Fibroblast of skin of back (primary cell): ENCODE data around the gene EDEM1.
A peak's percentile ranks its signal among the peaks of the same experiment; 100 is the strongest.

ENCODE experiments used
- DNase-seq: peaks from one replicate; pipeline ENCODE4 v3.0.0-alpha.2; 2013

Gene EDEM1

GRCh38 chr3:5198986-5199731 is 11.7 kb downstream of the EDEM1 start:
- no peak for DNase-seq

GRCh38 chr3:5201536-5201935 is 14.0 kb downstream of the EDEM1 start:
- DNase-seq = no peak

- peak; percentile 72 for DNase-seq
Measured at GRCh38 chr3:5202222-5202621, 14.7 kb downstream of the EDEM1 start.

GRCh38 chr3:5205165-5205941 is 17.8 kb downstream of the EDEM1 start:
- DNase-seq = no peak

GRCh38 chr3:5210926-5211325 is 23.4 kb downstream of the EDEM1 start:
- DNase-seq = no peak

- no peak for DNase-seq
Measured at GRCh38 chr3:5212628-5213573, 25.4 kb downstream of the EDEM1 start.

- DNase-seq = no peak
Measured at GRCh38 chr3:5213574-5213966, 26.1 kb downstream of the EDEM1 start.

GRCh38 chr3:5214352-5214751 is 26.8 kb downstream of the EDEM1 start:
- no peak for DNase-seq

- DNase-seq = no peak
Measured at GRCh38 chr3:5217824-5218595, 30.5 kb downstream of the EDEM1 start.

- no peak for DNase-seq
Measured at GRCh38 chr3:5218815-5219214, 31.3 kb downstream of the EDEM1 start.

- DNase-seq = no peak
Measured at GRCh38 chr3:5219216-5219615, 31.7 kb downstream of the EDEM1 start.

- DNase-seq = no peak
Measured at GRCh38 chr3:5220193-5220592, 32.7 kb downstream of the EDEM1 start.

GRCh38 chr3:5220667-5221431 is 33.3 kb downstream of the EDEM1 start:
- DNase-seq = no peak

GRCh38 chr3:5221701-5222100 is 34.2 kb downstream of the EDEM1 start:
- DNase-seq = no peak

GRCh38 chr3:5222283-5223005 is 34.9 kb downstream of the EDEM1 start:
- DNase-seq = no peak

GRCh38 chr3:5226783-5227182 is 39.3 kb downstream of the EDEM1 start:
- peak; percentile 32 for DNase-seq

- no peak for DNase-seq
Measured at GRCh38 chr3:5227812-5228211, 40.3 kb downstream of the EDEM1 start.

- DNase-seq = no peak
Measured at GRCh38 chr3:5229414-5229813, 41.9 kb downstream of the EDEM1 start.

- no peak for DNase-seq
Measured at GRCh38 chr3:5231074-5231473, 43.6 kb downstream of the EDEM1 start.

GRCh38 chr3:5231487-5231886 is 44.0 kb downstream of the EDEM1 start:
- no peak for DNase-seq

GRCh38 chr3:5232570-5232969 is 45.1 kb downstream of the EDEM1 start:
- DNase-seq = no peak
